Inflammatory macrophage treated with lipopolysaccharide for 1 hour (primary cell): ENCODE measurements around the gene C1QBP.
"Not testable (repeated sequence)": the region's sequence is repeated elsewhere in the genome, so short reads cannot be mapped to it uniquely, and the experiment has no call there.

Source experiments
- DNase-seq, 2 donors: peaks; one replicate each; pipeline ENCODE4 v3.0.0-alpha.2; 2020 to 2022

The C1QBP gene

GRCh38 chr17:5431234-5431633, 7.7 kb downstream of the C1QBP start:
- DNase-seq, result not testable (repeated sequence)

- no peak for DNase-seq
These were observed 8.4 kb downstream of the C1QBP start for GRCh38 chr17:5430413-5430999.

GRCh38 chr17:5429191-5429887, 9.6 kb downstream of the C1QBP start:
- no peak for DNase-seq

- DNase-seq, result no peak
These were observed 13.1 kb downstream of the C1QBP start for GRCh38 chr17:5425826-5426225.

GRCh38 chr17:5424909-5425308, 14.0 kb downstream of the C1QBP start:
- DNase-seq, result no peak

GRCh38 chr17:5422505-5422904, 16.4 kb downstream of the C1QBP start:
- no peak for DNase-seq

GRCh38 chr17:5419959-5420653, 18.8 kb downstream of the C1QBP start, which contains the start of gene RPAIN:
Gene RPAIN, plus strand, starts transcription at chr17:5420182. Its CDS starts 29 bp downstream, at chr17:5420211.
- DNase-seq, result peak; percentile 84 to 86

- DNase-seq, result peak; percentile 87 to 95
These were observed 19.5 kb downstream of the C1QBP start, which contains the start of gene NUP88 for GRCh38 chr17:5419356-5419958. Gene NUP88, minus strand, starts transcription at chr17:5419662. Its CDS starts 12 bp downstream, at chr17:5419650.

GRCh38 chr17:5418858-5419355, 20.0 kb downstream of the C1QBP start:
- DNase-seq, result peak; percentile 46 to 47

- DNase-seq, result no peak
These were observed 22.1 kb downstream of the C1QBP start for GRCh38 chr17:5416901-5417300.

GRCh38 chr17:5413682-5414081, 25.3 kb downstream of the C1QBP start:
- DNase-seq, result peak; percentile 44 to 53

- DNase-seq, result no peak
These were observed 28.2 kb downstream of the C1QBP start for GRCh38 chr17:5410594-5411272.

- DNase-seq, result no peak
These were observed 30.8 kb downstream of the C1QBP start for GRCh38 chr17:5408186-5408585.

GRCh38 chr17:5405400-5405799, 33.6 kb downstream of the C1QBP start:
- no peak for DNase-seq

GRCh38 chr17:5399767-5400166, 39.2 kb downstream of the C1QBP start:
- no peak for DNase-seq

- DNase-seq, result no peak
These were observed 42.3 kb downstream of the C1QBP start for GRCh38 chr17:5396612-5397011.

- DNase-seq, result no peak
These were observed 47.3 kb downstream of the C1QBP start for GRCh38 chr17:5391678-5392077.
